Skeletal muscle tissue (tissue), 4 donors: ENCODE results near the gene GLIS1. TPM values are rescaled to one million over a fixed set of nuclear protein-coding genes. Genes with fewer than 3 reads are reported as not detected.
"Not testable (repeated sequence)": the region's sequence is repeated elsewhere in the genome, so short reads cannot be mapped to it uniquely, and the experiment has no call there.

Source experiments
- H3K27ac ChIP-seq: one replicate; pipeline ENCODE4 v1.7.0; 2013; ENCODE audit warnings: mild to moderate bottlenecking, low read depth, low read length, inconsistent platforms
- H3K27me3 ChIP-seq, 3 donors: one replicate each; pipeline ENCODE4 v1.7.0; 2013; ENCODE audit warnings: low read length in 3 of 3; ENCODE audit not compliant: control insufficient read depth in 3 of 3, insufficient read depth in 3 of 3
- H3K36me3 ChIP-seq, 3 donors: one replicate each; pipeline ENCODE4 v1.7.0; 2013; ENCODE audit warnings: low read length in 3 of 3; ENCODE audit not compliant: control insufficient read depth in 3 of 3, insufficient read depth in 3 of 3
- H3K4me1 ChIP-seq, 3 donors: one replicate each; pipeline ENCODE4 v1.7.0; 2013; ENCODE audit warnings: low read length in 3 of 3, mild to moderate bottlenecking in 3 of 3; ENCODE audit not compliant: control insufficient read depth in 3 of 3, insufficient read depth in 3 of 3
- H3K4me3 ChIP-seq, 3 donors: one replicate each; pipeline ENCODE4 v1.7.0; 2013; ENCODE audit warnings: low read length in 3 of 3
- H3K9ac ChIP-seq, 3 donors: one replicate each; pipeline ENCODE4 v1.7.0; 2013; ENCODE audit warnings: low read length in 3 of 3, mild to moderate bottlenecking in 3 of 3, moderate library complexity in 2 of 3, low read depth in 1 of 3
- H3K9me3 ChIP-seq, 3 donors: one replicate each; pipeline ENCODE4 v1.7.0; 2013; ENCODE audit warnings: low read length in 3 of 3; ENCODE audit not compliant: control insufficient read depth in 3 of 3
- total RNA-seq: library from RNA; depleted of rRNA; stranded (reverse); fragments of >200 nt; gene quantifications from one replicate; pipeline ENCODE4 v1.2.3, GENCODE V29; 2014
- donor health status: Osteomylitis.

GLIS1 gene
- total RNA-seq, 1 donor from 2014 or later: not detected

DNA sequence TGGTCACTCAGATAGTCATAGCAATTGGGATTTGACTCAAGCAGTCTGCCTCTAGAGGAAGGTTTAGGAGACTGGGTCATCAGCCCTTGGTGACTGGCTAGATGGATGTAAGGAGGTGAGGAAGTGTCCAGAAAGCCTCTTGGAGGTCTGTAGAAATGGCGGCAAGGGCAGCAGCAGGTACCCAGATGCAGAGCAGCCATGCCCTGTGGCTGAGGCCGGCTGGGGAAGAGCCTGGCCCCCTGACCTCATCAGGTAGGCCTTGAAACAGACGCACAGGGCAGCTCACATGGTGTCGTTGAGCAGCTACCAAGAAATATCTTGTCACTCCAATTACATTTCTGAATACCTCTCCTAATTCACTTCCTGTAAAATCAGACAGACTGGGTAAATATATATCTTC, 181.6 kb downstream of the GLIS1 start:
- Histone ChIP-seq H3K27me3 (peaks cover 0 to 9% (median 0%) of the 10 kb centered on the region in 3 donors), H3K9me3 (no peaks in the 10 kb centered on the region), H3K9ac (no peak overlapping the region), H3K4me3 (no peak overlapping the region), H3K36me3 (no peaks in the 10 kb centered on the region), H3K27ac (no peak overlapping the region), H3K4me1 (peaks cover 4 to 30% (median 5%) of the 10 kb centered on the region in 3 donors)

DNA sequence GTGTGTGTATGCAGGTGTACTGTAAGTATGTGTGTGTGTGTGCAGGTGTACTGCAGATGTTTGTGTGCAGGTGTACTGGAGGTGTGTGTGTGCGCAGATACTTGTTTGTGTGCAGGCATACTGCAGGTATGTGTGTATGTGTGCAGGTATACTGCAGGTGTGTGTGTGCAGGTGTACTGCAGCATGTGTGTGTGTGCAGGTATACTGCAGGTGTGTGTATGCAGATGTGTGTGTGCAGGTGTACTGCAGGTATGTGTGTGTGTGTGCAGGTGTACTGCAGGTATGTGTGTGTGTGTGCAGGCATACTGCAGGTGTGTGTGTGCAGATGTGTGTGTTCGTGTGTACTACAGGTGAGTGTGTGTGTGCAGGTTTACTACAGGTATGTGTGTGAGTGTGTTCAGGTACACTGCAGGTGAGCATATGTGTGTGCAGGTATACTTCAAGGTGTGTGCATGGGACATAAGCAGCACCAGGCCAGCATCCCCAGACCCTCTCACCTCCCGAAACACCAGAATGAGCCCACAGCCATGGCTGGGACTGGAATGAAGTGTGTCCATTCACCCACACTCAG, 182.2 kb downstream of the GLIS1 start:
- no peak overlapping the region for H3K27ac ChIP-seq
- H3K9ac ChIP-seq: no peak overlapping the region
- no peak overlapping the region for H3K4me3 ChIP-seq
- peaks cover 0 to 2% (median 0%) of the 10 kb centered on the region in 3 donors for H3K27me3 ChIP-seq
- peaks cover 4 to 30% (median 5%) of the 10 kb centered on the region in 3 donors for H3K4me1 ChIP-seq
- H3K9me3 ChIP-seq: no peaks in the 10 kb centered on the region
- no peaks in the 10 kb centered on the region for H3K36me3 ChIP-seq

DNA sequence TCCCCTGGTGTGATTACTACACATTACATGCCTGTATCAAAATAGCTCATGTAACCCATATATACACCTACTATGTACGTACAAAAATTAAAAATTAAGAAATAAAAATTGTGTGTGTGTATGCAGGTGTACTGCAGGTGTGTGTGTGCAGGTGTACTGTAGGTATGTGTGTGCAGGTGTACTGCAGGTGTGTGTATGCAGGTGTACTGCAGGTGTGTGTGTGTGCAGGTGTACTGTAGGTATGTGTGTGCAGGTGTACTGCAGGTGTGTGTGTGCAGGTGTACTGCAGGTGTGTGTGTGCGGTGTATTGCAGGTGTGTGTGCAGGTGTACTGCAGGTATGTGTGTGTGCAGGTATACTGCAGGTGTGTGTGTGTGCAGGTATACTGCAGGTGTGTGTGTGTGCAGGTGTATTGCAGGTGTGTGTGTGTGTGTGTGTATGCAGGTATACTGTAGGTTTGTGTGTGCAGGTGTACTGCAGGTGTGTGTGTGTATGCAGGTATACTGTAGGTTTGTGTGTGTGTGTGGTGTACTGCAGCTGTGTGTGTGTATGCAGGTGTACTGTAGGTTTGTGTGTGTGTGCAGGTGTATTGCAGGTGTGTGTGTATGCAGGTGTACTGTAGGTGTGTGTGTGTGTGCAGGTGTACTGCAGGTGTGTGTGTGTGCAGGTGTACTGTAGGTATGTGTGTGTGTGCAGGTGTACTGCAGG, 183.2 kb downstream of the GLIS1 start:
- H3K27ac ChIP-seq, H3K9me3 ChIP-seq, H3K36me3 ChIP-seq, H3K27me3 ChIP-seq, H3K4me3 ChIP-seq, H3K9ac ChIP-seq: not testable (repeated sequence)
- H3K4me1 ChIP-seq: peaks cover 4 to 30% (median 5%) of the 10 kb centered on the region in 3 donors

DNA sequence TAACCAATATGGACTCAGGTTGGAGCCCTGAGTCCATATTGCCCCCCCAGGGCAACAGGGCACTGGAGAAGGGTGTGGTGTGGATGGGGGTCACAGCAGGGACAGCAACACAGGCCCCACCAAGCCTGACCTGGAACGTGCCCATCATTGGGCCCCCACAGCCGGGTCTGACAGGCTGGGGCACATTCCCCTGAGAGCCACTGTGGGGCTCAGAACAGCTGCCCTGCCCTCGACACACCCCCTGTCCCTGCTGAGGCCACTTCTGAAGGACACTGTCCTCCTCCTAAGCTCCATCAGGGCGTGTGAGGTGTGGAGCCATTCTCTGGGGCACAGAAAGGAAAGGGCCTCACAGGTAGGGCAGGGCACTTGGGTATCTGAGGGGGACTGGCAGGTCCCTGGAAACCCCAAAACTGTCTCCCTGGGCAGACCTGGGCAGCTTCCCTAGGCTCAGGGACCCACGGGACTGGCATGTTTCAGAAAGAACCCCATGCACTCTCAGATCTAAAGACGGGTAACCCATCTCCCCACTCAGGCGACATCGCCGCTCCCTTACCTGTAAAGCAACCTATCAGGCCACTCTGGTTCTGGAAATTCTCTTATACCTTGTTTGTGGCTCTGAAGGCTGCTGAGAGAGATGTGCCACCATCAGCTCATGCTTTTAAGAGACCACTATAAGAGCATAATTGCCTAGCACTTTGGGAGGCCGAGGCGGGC, 184.2 kb downstream of the GLIS1 start:
- H3K9me3 ChIP-seq: no peaks in the 10 kb centered on the region
- no peak overlapping the region for H3K9ac ChIP-seq
- no peaks in the 10 kb centered on the region for H3K36me3 ChIP-seq
- H3K27me3 ChIP-seq: no peaks in the 10 kb centered on the region
- peaks cover 4 to 30% (median 5%) of the 10 kb centered on the region in 3 donors for H3K4me1 ChIP-seq
- no peak overlapping the region for H3K4me3 ChIP-seq
- H3K27ac ChIP-seq: no peak overlapping the region

DNA sequence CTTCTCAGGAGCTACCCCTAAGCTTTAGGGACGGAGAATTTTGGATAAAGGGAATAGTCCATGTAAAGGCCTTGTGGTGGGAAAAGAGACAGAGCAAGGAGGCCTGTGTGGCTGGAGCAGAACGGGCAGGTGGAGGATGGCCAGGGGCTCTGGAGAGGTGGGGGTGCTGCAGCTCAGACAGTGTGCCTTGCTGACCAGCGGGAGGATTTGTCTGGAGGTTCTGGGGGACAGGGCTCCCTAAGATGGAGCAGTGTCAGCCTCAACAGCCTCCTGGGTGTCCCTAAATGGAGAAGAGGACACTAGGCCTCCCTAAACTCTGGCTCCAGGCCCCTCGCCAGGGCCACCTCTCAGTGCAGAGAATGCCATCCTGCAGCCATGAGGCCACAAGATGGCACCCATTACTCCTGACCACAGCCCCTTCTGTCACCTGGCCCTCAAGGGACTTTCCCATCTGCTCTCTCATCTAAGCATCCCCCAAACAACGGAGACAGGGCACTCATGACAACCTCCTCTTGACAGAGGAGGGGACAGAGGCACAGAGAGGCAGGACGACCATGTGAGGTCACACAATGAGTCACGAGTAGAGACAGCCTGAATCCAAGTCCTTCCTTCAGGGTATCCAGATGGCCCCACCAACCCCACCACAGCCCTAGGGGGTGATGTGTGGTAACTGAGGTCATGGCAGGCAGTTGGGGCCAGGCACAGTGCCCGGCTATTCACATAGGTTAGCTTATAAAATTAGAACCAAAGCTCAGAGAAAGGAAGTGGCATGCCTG, 185.0 kb downstream of the GLIS1 start:
- H3K36me3 ChIP-seq: no peaks in the 10 kb centered on the region
- no peak overlapping the region for H3K4me3 ChIP-seq
- no peak overlapping the region for H3K27ac ChIP-seq
- no peak overlapping the region for H3K9ac ChIP-seq
- H3K27me3 ChIP-seq: no peaks in the 10 kb centered on the region
- H3K9me3 ChIP-seq: no peaks in the 10 kb centered on the region
- peaks cover 4 to 28% (median 5%) of the 10 kb centered on the region in 3 donors for H3K4me1 ChIP-seq

DNA sequence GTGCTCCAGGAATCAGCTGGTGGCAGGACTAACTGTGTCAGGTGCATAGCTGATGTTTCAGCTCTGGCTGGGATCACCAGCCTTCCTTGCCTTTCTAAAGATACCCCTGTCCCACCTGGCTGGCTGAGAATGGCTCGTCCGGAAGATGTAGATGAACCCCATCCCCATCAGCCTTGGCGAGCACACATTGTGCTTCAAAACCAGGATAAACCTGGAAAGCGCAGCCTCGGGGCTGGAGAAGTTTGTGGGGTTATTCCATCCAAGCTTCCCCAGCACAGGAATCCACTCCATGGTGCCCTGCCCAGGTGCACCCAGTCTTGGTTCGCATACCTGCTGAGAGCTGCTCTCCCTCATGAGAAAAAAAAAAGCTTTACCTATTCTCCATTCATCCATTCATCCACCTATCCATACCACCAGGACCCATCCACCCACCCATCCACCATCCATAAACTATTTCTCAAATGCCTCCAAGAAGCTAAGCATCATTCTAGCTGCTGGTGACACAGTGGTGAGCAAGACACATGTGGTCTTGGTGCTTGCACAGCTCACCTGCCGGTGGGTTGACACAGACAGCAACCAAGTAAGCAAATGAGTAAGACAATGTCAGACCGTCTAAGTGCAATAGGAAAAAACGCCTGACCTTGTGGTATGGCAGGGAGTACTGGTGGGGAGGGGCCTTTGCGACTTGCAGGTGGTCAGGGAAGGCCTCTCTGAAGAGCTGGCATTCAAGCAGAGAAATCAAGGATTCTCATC, 185.8 kb downstream of the GLIS1 start:
- no peak overlapping the region for H3K4me3 ChIP-seq

DNA sequence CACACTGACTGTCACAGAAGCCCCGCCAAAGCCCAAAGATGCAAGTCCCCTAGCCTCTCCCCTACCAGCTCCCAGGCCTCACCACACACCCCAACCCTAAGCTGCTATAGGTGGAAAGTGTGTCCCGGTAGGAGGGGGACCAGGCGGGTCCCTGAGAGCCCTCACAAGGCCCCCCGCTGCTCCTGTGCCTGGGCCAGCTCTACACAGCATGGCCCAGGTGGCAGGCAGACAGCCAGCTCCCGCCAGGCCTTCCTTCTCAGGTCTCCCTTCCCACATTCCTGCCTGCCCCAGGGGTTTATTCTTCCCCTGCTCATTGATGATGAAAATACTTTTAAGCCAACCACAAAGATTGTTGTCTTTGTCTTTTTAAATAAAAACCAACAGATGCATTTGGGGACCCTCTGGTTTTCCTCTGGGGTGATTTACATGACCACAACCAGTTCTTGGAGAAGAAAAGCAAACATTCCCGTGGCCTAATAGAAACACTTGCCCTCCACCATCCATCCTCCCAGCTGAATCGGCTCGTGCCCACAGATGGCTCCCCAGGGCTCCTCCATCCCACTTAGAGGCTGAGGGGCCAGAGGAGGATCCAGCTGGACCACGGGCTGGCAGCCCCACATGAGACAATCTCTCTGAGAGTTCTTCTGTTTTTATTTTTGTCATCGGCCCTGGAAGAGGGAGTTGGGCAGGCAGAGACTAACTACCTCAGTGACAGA, 186.7 kb downstream of the GLIS1 start:
- H3K9me3 ChIP-seq: no peaks in the 10 kb centered on the region
- H3K4me3 ChIP-seq: no peak overlapping the region
- H3K27me3 ChIP-seq: no peaks in the 10 kb centered on the region
- H3K9ac ChIP-seq: no peak overlapping the region
- no peak overlapping the region for H3K27ac ChIP-seq
- no peaks in the 10 kb centered on the region for H3K36me3 ChIP-seq
- peaks cover 0 to 12% (median 5%) of the 10 kb centered on the region in 3 donors for H3K4me1 ChIP-seq

More for the DNA sequence above, 185.8 kb downstream of the GLIS1 start:
- Histone ChIP-seq H3K9ac (no peak overlapping the region), H3K4me1 (peaks cover 0 to 20% (median 5%) of the 10 kb centered on the region in 3 donors), H3K27ac (no peak overlapping the region), H3K9me3 (no peaks in the 10 kb centered on the region), H3K36me3 (no peaks in the 10 kb centered on the region), H3K27me3 (no peaks in the 10 kb centered on the region)

DNA sequence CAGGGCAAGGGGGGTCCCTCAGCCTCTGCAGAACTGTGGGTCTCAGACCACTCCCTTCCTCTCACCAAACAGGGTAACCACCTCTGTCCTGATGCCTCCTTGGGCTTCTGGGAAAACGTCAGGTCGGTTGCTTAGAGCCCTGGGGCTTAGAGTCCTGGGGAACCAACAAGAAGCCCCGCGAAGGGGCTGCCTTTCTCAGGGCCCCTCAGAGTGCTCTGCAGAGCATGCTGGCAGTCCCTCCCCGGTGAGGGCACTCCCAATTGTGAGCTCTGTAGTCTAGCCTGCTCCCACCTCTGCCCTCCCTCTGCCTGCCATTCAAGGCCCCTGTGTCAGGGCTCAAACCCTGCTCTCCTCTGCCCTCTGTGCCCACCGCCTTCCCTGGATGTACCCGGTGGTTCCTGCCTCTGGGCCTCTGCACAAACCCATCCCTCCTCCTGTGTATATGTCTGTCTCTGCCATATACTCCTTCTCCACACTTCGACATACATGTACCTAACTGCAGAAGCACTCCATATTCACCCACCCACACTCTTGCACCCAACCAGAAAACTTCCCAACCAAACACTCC, 187.5 kb downstream of the GLIS1 start:
- no peaks in the 10 kb centered on the region for H3K9me3 ChIP-seq
- H3K4me3 ChIP-seq: no peak overlapping the region
- H3K36me3 ChIP-seq: no peaks in the 10 kb centered on the region
- H3K9ac ChIP-seq: no peak overlapping the region
- peaks cover under 1 to 6% (median 4%) of the 10 kb centered on the region in 3 donors for H3K4me1 ChIP-seq
- no peak overlapping the region for H3K27ac ChIP-seq
- H3K27me3 ChIP-seq: no peaks in the 10 kb centered on the region
